ENCODE results near the gene MYO9B.
"Not testable (repeated sequence)": the region's sequence is repeated elsewhere in the genome, so short reads cannot be mapped to it uniquely, and the experiment has no call there.

Gene MYO9B

GRCh38 chr19:17090583-17090982, 15.0 kb downstream of the MYO9B start:
- no peak for DNase-seq

GRCh38 chr19:17091758-17092333, 16.3 kb downstream of the MYO9B start:
- no peak for DNase-seq

- DNase-seq: no peak
Observed at GRCh38 chr19:17092696-17093095, 17.1 kb downstream of the MYO9B start.

GRCh38 chr19:17094694-17095093, 19.1 kb downstream of the MYO9B start:
- not testable (repeated sequence) for DNase-seq

GRCh38 chr19:17095141-17095919, 19.8 kb downstream of the MYO9B start:
- DNase-seq: no peak

- DNase-seq: no peak
Observed at GRCh38 chr19:17097593-17098126, 22.1 kb downstream of the MYO9B start.

GRCh38 chr19:17098326-17098725, 22.7 kb downstream of the MYO9B start:
- no peak for DNase-seq

GRCh38 chr19:17101686-17102628, 26.4 kb downstream of the MYO9B start:
- DNase-seq: no peak

GRCh38 chr19:17103177-17103576, 27.6 kb downstream of the MYO9B start:
- no peak for DNase-seq

- no peak for DNase-seq
Observed at GRCh38 chr19:17104679-17105078, 29.1 kb downstream of the MYO9B start.

- DNase-seq: no peak
Observed at GRCh38 chr19:17105556-17105955, 30.0 kb downstream of the MYO9B start.

- not testable (repeated sequence) for DNase-seq
Observed at GRCh38 chr19:17106964-17107363, 31.4 kb downstream of the MYO9B start.

GRCh38 chr19:17107546-17108452, 32.2 kb downstream of the MYO9B start:
- no peak for DNase-seq

GRCh38 chr19:17108453-17108784, 32.8 kb downstream of the MYO9B start:
- DNase-seq: no peak

GRCh38 chr19:17109300-17109699, 33.7 kb downstream of the MYO9B start:
- no peak for DNase-seq

GRCh38 chr19:17109962-17110598, 34.5 kb downstream of the MYO9B start:
- DNase-seq: no peak

- no peak for DNase-seq
Observed at GRCh38 chr19:17110599-17110966, 35.0 kb downstream of the MYO9B start.

GRCh38 chr19:17111766-17112165, 36.2 kb downstream of the MYO9B start:
- no peak for DNase-seq

- DNase-seq: no peak
Observed at GRCh38 chr19:17112271-17112670, 36.7 kb downstream of the MYO9B start.

GRCh38 chr19:17112700-17113099, 37.1 kb downstream of the MYO9B start:
- DNase-seq: no peak

GRCh38 chr19:17113127-17113785, 37.7 kb downstream of the MYO9B start:
- no peak for DNase-seq

Data from T-helper 9 cell (primary cell).